Activated effector memory CD4-positive, alpha-beta T cell treated with anti-CD3 and anti-CD28 coated beads, Interleukin-2, amount 50 U/mL, for 16 hours (primary cell): ENCODE results near the gene HSD17B1.
A peak's percentile ranks its signal among the peaks of the same experiment; 100 is the strongest.
"Not testable (repeated sequence)": the region's sequence is repeated elsewhere in the genome, so short reads cannot be mapped to it uniquely, and the experiment has no call there.

ENCODE experiments used
- DNase-seq: peaks from one replicate; pipeline ENCODE4 v3.0.0-alpha.2; 2020

HSD17B1 gene

GRCh38 chr17:42526031-42526444 lies 26.7 kb upstream of the HSD17B1 start:
- no peak for DNase-seq

DNA sequence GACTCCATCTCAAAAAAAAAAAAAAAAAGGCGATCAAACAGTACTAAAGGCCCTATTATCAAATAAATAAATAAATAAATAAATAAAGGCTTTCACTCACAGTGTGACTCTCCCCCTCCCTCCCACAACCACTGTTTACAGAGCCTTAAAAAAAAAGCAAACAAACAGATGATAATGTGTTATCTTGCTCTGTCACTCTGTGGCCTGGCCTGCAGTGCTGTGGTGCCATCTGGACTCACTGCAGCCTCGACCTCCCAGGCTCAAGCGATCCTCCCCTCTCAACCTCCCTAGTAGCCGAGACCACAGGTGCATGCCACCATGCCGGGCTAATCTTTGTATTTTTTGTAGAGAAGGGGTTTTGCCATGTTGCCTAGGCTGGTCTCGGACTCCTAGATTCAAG lies 24.8 kb upstream of the HSD17B1 start:
- DNase-seq = no peak

GRCh38 chr17:42529061-42529460 lies 23.7 kb upstream of the HSD17B1 start:
- DNase-seq = no peak

DNA sequence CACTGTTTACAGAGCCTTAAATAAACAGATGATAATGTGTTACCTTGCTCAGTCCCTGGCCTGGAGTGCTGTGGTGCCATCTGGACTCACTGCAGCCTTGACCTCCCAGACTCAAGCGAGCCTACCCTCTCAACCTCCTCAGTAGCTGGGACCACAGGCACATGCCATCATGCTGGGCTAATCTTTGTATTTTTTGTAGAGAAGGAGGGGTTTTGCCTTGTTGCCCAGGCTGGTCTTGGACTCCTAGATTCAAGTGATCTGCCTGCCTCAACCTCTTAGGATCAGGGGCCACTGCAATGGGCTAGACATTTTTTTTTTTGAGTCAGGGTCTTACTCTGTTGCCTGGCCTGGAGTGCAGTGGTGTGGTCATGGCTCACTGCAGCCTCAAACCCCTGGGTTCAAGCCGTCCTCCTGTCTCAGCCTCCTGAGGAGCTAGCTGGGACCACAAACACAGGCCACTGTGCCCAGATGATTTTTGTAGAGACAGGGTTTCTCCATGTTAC lies 21.7 kb upstream of the HSD17B1 start:
- DNase-seq = no peak

GRCh38 chr17:42531455-42532354 lies 21.0 kb upstream of the HSD17B1 start:
- peak; percentile 84 for DNase-seq

- DNase-seq = no peak
Measured at GRCh38 chr17:42535155-42536047, 17.3 kb upstream of the HSD17B1 start.

GRCh38 chr17:42536048-42536371 lies 16.7 kb upstream of the HSD17B1 start, which contains the start of gene NAGLU:
Gene NAGLU, plus strand, starts transcription at chr17:42536241. Its CDS starts 32 bp downstream, at chr17:42536273.
- DNase-seq = peak; percentile 94

DNA sequence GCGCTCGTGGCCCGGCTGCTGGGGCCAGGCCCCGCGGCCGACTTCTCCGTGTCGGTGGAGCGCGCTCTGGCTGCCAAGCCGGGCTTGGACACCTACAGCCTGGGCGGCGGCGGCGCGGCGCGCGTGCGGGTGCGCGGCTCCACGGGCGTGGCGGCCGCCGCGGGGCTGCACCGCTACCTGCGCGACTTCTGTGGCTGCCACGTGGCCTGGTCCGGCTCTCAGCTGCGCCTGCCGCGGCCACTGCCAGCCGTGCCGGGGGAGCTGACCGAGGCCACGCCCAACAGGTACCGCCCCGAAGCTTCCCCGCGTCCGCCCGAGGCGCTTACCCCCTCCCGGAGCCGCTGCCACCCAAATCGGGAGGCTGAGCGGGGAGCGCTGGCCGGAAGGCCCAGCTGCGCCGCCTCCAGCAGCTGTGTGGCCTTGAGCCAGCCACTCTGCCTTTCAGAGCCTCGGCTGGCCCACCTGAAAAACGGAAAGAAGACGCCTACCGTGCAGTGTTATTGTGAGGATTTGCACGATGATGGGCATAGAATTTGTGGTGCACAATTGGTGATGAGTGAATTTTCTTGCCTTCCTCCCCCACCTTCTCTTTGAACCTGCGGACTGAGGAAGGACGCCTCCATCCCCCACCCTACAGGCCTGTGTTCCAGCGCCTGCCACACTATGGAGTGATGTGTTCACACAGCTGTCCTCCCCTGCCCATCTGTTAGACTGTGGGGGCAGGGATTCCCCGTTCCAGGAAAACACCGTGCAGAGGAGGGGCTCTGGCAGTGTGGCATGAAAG lies 16.2 kb upstream of the HSD17B1 start:
- peak; percentile 91 for DNase-seq

- no peak for DNase-seq
Measured at GRCh38 chr17:42537156-42537805, 15.4 kb upstream of the HSD17B1 start.

- DNase-seq = no peak
Measured at GRCh38 chr17:42537826-42538451, 14.8 kb upstream of the HSD17B1 start.

GRCh38 chr17:42538482-42538881 lies 14.2 kb upstream of the HSD17B1 start:
- DNase-seq = no peak

DNA sequence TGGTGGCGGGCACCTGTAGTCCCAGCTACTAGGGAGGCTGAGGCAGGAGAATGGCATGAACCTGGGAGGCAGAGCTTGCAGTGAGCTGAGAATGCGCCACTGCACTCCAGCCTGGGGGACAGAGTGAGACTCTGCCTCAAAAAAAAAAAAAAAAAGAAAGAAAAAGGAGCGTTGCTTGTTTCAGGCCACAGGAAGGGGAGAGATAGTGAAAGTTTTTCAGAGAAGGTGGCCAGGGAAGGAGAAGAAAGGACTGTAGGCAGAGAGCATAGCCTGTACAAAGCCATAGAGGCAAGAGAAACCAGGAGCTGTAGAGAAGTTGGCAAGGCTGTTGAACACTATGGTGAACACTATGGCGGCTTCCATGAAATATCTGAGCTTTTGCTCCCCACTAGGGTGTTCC lies 12.2 kb upstream of the HSD17B1 start:
- not testable (repeated sequence) for DNase-seq

GRCh38 chr17:42541041-42541833 lies 11.5 kb upstream of the HSD17B1 start:
- DNase-seq = no peak

- no peak for DNase-seq
Measured at GRCh38 chr17:42543190-42544079, 9.3 kb upstream of the HSD17B1 start.

DNA sequence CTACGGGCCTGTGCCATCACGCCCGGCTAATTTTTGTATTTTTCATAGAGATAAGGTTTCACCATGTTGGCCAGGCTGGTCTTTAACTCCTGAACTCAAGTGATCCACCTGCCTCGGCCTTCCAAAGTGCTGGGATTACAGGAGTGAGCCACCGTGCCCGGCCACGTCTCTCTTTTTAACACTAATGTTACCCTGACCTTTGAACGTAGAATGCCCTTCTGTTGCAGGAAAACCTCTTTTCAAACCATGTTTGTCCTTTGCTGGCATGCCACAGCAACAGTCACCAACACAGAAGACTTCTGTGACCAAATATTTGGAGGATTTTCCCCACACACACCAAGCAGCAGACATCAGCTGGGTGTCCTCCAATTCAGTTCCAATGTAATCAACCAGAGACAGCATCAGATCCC lies 7.8 kb upstream of the HSD17B1 start:
- DNase-seq = no peak

- not testable (repeated sequence) for DNase-seq
Measured at GRCh38 chr17:42545755-42546505, 6.8 kb upstream of the HSD17B1 start.

GRCh38 chr17:42547001-42547461 lies 5.7 kb upstream of the HSD17B1 start:
- DNase-seq = no peak

GRCh38 chr17:42547698-42548069 lies 5.0 kb upstream of the HSD17B1 start:
- no peak for DNase-seq
